HCT116 (cell line): ENCODE measurements around the gene ITPR1.

Experiments used
- CEBPB ChIP-seq: IDR thresholded peaks from 2 replicates; pipeline ENCODE4 v1.6.1; 2012; ENCODE audit warnings: low read depth
- ELF1 ChIP-seq: IDR thresholded peaks from 2 replicates; pipeline ENCODE4 v1.6.1; 2012; ENCODE audit warnings: low read depth, borderline replicate concordance
- EZH2phosphoT487 ChIP-seq: fragments of 200-600 bp; IDR thresholded peaks from 2 replicates; pipeline ENCODE4 v1.6.1; 2018; ENCODE audit warnings: antibody characterized with exemption, borderline replicate concordance
- POLR2A ChIP-seq: IDR thresholded peaks from 2 replicates; pipeline ENCODE4 v1.7.0; 2011; ENCODE audit warnings: borderline replicate concordance; ENCODE audit not compliant: insufficient read depth, insufficient read length; ENCODE audit errors: extremely low read depth
- POLR2AphosphoS5 ChIP-seq: IDR thresholded peaks from 2 replicates; pipeline ENCODE4 v1.6.1; 2011; ENCODE audit warnings: mild to moderate bottlenecking, low read depth, low read length, moderate library complexity
- SIN3A ChIP-seq: IDR thresholded peaks from 2 replicates; pipeline ENCODE4 v1.6.1; 2012; ENCODE audit warnings: low read depth
- SP1 ChIP-seq: IDR thresholded peaks from 2 replicates; pipeline ENCODE4 v1.6.1; 2012; ENCODE audit warnings: low read depth
- YY1 ChIP-seq: IDR thresholded peaks from 2 replicates; pipeline ENCODE4 v1.6.1; 2011; ENCODE audit warnings: low read length, low read depth, moderate library complexity, mild to moderate bottlenecking; ENCODE audit not compliant: insufficient replicate concordance; ENCODE audit errors: extremely low read depth
- TF ChIP-seq, protein P1 (sequence below), 3 experiments: fragments of 200-600 bp in 1 of 3; sonication (generic) in 1 of 3; IDR thresholded peaks in 2 of 3; conservative IDR thresholded peaks in 1 of 3; 2 replicates each; pipeline ENCODE4 v1.5.1; 2012 to 2017; ENCODE audit warnings: low read depth in 2 of 3, low read length in 2 of 3, antibody characterized with exemption in 1 of 3, borderline replicate concordance in 1 of 3, control low read depth in 1 of 3, mild to moderate bottlenecking in 1 of 3, mixed read lengths in 1 of 3, mixed run types in 1 of 3, moderate library complexity in 1 of 3; ENCODE audit not compliant: insufficient read depth in 1 of 3
- TF ChIP-seq, protein P2 (sequence below): IDR thresholded peaks from 2 replicates; pipeline ENCODE4 v1.6.1; 2012
- TF ChIP-seq, protein P3 (sequence below): IDR thresholded peaks from 2 replicates; pipeline ENCODE4 v1.6.1; 2012
- TF ChIP-seq, protein P4 (sequence below): IDR thresholded peaks from 2 replicates; pipeline ENCODE4 v1.6.1; 2011; ENCODE audit warnings: mild to moderate bottlenecking, low read length, moderate library complexity; ENCODE audit not compliant: insufficient replicate concordance; ENCODE audit errors: extremely low read depth

DNA sequence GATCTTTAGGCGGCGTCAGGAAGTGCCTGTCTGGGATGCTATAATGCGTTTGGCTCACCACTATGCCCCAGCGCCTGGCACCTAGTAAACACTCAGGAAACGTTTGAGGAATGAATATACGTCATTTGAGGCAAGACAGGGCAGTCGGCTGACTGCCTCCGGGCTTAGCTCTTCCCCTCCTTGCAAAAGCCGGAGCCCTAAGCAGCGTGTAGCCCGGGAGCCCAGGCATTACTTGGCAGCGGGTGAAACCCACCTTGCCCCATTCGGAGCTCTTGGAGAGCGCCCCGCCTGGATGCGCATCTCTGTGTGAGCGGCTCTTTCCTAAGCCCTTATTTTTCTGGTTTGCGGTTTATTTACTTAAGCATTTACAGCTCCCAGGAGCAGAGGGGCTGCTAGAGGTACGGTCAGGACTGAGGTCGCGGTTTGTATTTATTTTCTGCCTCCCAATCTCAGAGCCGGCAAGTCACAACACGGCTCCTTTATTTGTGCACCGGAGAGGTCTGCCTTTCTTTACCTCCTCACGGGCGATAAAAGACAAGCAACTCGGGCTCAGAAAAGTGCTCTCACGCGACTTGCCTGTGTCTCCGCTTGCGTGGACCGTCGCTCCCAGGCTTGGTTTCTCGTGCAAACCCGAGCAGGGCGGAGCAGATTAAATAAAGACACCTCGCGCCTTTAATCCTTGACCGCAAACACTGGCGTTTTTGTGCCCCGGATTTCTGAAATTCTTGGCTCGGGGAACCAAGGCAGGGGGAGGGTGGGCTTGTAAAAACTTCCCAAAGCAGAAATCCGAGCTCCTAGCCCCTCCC is 737 bp upstream of the ITPR1 start:
- TF ChIP-seq EZH2phosphoT487 (peak; percentile 82; the same call in 1 of the 2 replicates), SIN3A (no peak), POLR2A (no peak), SP1 (no peak), POLR2AphosphoS5 (no peak), YY1 (no peak), ELF1 (no peak), CEBPB (no peak)
- TF ChIP-seq, protein P1, sequence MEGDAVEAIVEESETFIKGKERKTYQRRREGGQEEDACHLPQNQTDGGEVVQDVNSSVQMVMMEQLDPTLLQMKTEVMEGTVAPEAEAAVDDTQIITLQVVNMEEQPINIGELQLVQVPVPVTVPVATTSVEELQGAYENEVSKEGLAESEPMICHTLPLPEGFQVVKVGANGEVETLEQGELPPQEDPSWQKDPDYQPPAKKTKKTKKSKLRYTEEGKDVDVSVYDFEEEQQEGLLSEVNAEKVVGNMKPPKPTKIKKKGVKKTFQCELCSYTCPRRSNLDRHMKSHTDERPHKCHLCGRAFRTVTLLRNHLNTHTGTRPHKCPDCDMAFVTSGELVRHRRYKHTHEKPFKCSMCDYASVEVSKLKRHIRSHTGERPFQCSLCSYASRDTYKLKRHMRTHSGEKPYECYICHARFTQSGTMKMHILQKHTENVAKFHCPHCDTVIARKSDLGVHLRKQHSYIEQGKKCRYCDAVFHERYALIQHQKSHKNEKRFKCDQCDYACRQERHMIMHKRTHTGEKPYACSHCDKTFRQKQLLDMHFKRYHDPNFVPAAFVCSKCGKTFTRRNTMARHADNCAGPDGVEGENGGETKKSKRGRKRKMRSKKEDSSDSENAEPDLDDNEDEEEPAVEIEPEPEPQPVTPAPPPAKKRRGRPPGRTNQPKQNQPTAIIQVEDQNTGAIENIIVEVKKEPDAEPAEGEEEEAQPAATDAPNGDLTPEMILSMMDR (IDR thresholded peaks at IDR 0.05 in 2 of 3, conservative IDR thresholded peaks at IDR 0.05 in 1 of 3; ENCODE audit: borderline replicate concordance in 1 of 3, insufficient read depth in 1 of 3, low read depth in 2 of 3, low read length in 2 of 3) = no peak
- TF ChIP-seq, protein P2, sequence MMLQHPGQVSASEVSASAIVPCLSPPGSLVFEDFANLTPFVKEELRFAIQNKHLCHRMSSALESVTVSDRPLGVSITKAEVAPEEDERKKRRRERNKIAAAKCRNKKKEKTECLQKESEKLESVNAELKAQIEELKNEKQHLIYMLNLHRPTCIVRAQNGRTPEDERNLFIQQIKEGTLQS = no peak
- TF ChIP-seq, protein P3, sequence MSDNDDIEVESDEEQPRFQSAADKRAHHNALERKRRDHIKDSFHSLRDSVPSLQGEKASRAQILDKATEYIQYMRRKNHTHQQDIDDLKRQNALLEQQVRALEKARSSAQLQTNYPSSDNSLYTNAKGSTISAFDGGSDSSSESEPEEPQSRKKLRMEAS = no peak
- TF ChIP-seq, protein P4, sequence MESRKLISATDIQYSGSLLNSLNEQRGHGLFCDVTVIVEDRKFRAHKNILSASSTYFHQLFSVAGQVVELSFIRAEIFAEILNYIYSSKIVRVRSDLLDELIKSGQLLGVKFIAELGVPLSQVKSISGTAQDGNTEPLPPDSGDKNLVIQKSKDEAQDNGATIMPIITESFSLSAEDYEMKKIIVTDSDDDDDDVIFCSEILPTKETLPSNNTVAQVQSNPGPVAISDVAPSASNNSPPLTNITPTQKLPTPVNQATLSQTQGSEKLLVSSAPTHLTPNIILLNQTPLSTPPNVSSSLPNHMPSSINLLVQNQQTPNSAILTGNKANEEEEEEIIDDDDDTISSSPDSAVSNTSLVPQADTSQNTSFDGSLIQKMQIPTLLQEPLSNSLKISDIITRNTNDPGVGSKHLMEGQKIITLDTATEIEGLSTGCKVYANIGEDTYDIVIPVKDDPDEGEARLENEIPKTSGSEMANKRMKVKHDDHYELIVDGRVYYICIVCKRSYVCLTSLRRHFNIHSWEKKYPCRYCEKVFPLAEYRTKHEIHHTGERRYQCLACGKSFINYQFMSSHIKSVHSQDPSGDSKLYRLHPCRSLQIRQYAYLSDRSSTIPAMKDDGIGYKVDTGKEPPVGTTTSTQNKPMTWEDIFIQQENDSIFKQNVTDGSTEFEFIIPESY = no peak
